Measurements from ENCODE around the gene COPG2. TPM values are rescaled to one million over a fixed set of nuclear protein-coding genes. Genes with fewer than 3 reads are reported as not detected.

Gene COPG2
- total RNA-seq, 1 donor from 2014 or later = 16.9 TPM

- H3K27me3 ChIP-seq (ENCODE audit: low read depth) = no peaks in the 10 kb centered on the region
- ATAC-seq (no peak), DNase-seq (no peak)
- intact Hi-C loops (cut with DNase I) = no loop called here
- TF ChIP-seq CTCF (IDR thresholded peaks at IDR 0.05) = no peak
- H3K27ac ChIP-seq = no peak overlapping the region
- no peaks in the 10 kb centered on the region for H3K4me1 ChIP-seq
- no peaks in the 10 kb centered on the region for H3K9me3 ChIP-seq
- H3K4me3 ChIP-seq = no peak overlapping the region
- H3K36me3 ChIP-seq = no peaks in the 10 kb centered on the region
Observed at GRCh38 chr7:130650611-130651120, 17.9 kb downstream of the COPG2 start.

GRCh38 chr7:130649004-130649790, 19.4 kb downstream of the COPG2 start:
- no peaks in the 10 kb centered on the region for H3K9me3 ChIP-seq
- no peaks in the 10 kb centered on the region for H3K4me1 ChIP-seq
- no peaks in the 10 kb centered on the region for H3K36me3 ChIP-seq
- H3K4me3 ChIP-seq = no peak overlapping the region
- ATAC-seq = no peak
- DNase-seq = no peak
- no peaks in the 10 kb centered on the region for H3K27me3 ChIP-seq (ENCODE audit: low read depth)
- TF ChIP-seq CTCF (IDR thresholded peaks at IDR 0.05) = no peak
- no peak overlapping the region for H3K27ac ChIP-seq
- intact Hi-C loops (cut with DNase I) = no loop called here

GRCh38 chr7:130648580-130648979, 20.0 kb downstream of the COPG2 start:
- ATAC-seq (no peak), DNase-seq (no peak)
- no peak overlapping the region for H3K27ac ChIP-seq
- no peaks in the 10 kb centered on the region for H3K9me3 ChIP-seq
- H3K4me1 ChIP-seq = no peaks in the 10 kb centered on the region
- no peak overlapping the region for H3K4me3 ChIP-seq
- no peaks in the 10 kb centered on the region for H3K27me3 ChIP-seq (ENCODE audit: low read depth)
- intact Hi-C loops (cut with DNase I) = no loop called here
- H3K36me3 ChIP-seq = no peaks in the 10 kb centered on the region
- no peak for TF ChIP-seq CTCF (IDR thresholded peaks at IDR 0.05)

- intact Hi-C loops (cut with DNase I) = no loop called here
Observed at GRCh38 chr7:130642383-130642782, 26.2 kb downstream of the COPG2 start.

GRCh38 chr7:130641497-130641896, 27.1 kb downstream of the COPG2 start:
- H3K4me3 ChIP-seq = no peak overlapping the region
- H3K4me1 ChIP-seq = no peaks in the 10 kb centered on the region
- H3K9me3 ChIP-seq = no peaks in the 10 kb centered on the region
- no peak for TF ChIP-seq CTCF (IDR thresholded peaks at IDR 0.05)
- H3K36me3 ChIP-seq = peaks cover 5% of the 10 kb centered on the region
- no peak overlapping the region for H3K27ac ChIP-seq
- no peak for DNase-seq
- no peaks in the 10 kb centered on the region for H3K27me3 ChIP-seq (ENCODE audit: low read depth)
- no peak for ATAC-seq
- intact Hi-C loops (cut with DNase I) = no loop called here

More at GRCh38 chr7:130642383-130642782, 26.2 kb downstream of the COPG2 start:
- H3K9me3 ChIP-seq = no peaks in the 10 kb centered on the region
- no peaks in the 10 kb centered on the region for H3K27me3 ChIP-seq (ENCODE audit: low read depth)
- no peaks in the 10 kb centered on the region for H3K4me1 ChIP-seq
- H3K27ac ChIP-seq = no peak overlapping the region
- no peak for DNase-seq
- no peak for ATAC-seq
- H3K36me3 ChIP-seq = peaks cover 5% of the 10 kb centered on the region
- H3K4me3 ChIP-seq = no peak overlapping the region
- no peak for TF ChIP-seq CTCF (IDR thresholded peaks at IDR 0.05)

Measured in lower lobe of right lung (tissue), 2 donors.